ENCODE data around the gene HES5.

Gene HES5

GRCh38 chr1:2558420-2558819, 28.4 kb upstream of the HES5 start:
- Histone ChIP-seq H3K4me1 (ENCODE audit: low read depth, poor library complexity, severe bottlenecking) (peaks cover 10% of the 10 kb centered on the region), H4K20me1 (ENCODE audit: insufficient read depth) (no peaks in the 10 kb centered on the region), H2AFZ (ENCODE audit: low read depth) (no peak overlapping the region), H3K27me3 (ENCODE audit: insufficient read depth, low read depth) (no peaks in the 10 kb centered on the region), H3K27ac (no peak overlapping the region), H3K36me3 (ENCODE audit: insufficient read depth) (no peaks in the 10 kb centered on the region), H3K9ac (no peak overlapping the region), H3K4me2 (no peak overlapping the region), H3K4me3 (IDR thresholded peaks at IDR 0.05; ENCODE audit: insufficient read depth, low read depth, low read length) (no peak overlapping the region), H3K79me2 (ENCODE audit: insufficient read depth, low read depth) (no peaks in the 10 kb centered on the region)
- no peak for TF ChIP-seq CTCF (conservative IDR thresholded peaks at IDR 0.05; ENCODE audit: low read depth, low read length)

GRCh38 chr1:2557482-2558400, 27.7 kb upstream of the HES5 start:
- Histone ChIP-seq H3K4me2 (peak overlapping the region; percentile 83), H2AFZ (ENCODE audit: low read depth) (no peak overlapping the region), H3K27me3 (ENCODE audit: insufficient read depth, low read depth) (no peaks in the 10 kb centered on the region), H3K4me3 (IDR thresholded peaks at IDR 0.05; ENCODE audit: insufficient read depth, low read depth, low read length) (no peak overlapping the region), H3K27ac (no peak overlapping the region), H3K4me1 (ENCODE audit: low read depth, poor library complexity, severe bottlenecking) (peaks cover 10% of the 10 kb centered on the region), H4K20me1 (ENCODE audit: insufficient read depth) (no peaks in the 10 kb centered on the region), H3K79me2 (ENCODE audit: insufficient read depth, low read depth) (no peaks in the 10 kb centered on the region), H3K36me3 (ENCODE audit: insufficient read depth) (no peaks in the 10 kb centered on the region), H3K9ac (no peak overlapping the region)
- no peak for TF ChIP-seq CTCF (conservative IDR thresholded peaks at IDR 0.05; ENCODE audit: low read depth, low read length)

- H3K4me2 ChIP-seq: peak overlapping the region; percentile 83
- H3K27me3 ChIP-seq (ENCODE audit: insufficient read depth, low read depth): no peaks in the 10 kb centered on the region
- TF ChIP-seq CTCF (conservative IDR thresholded peaks at IDR 0.05; ENCODE audit: low read depth, low read length): no peak
- no peaks in the 10 kb centered on the region for H4K20me1 ChIP-seq (ENCODE audit: insufficient read depth)
- H2AFZ ChIP-seq (ENCODE audit: low read depth): peak overlapping the region; percentile 88
- H3K27ac ChIP-seq: peak overlapping the region; percentile 80
- H3K79me2 ChIP-seq (ENCODE audit: insufficient read depth, low read depth): no peaks in the 10 kb centered on the region
- H3K4me3 ChIP-seq (IDR thresholded peaks at IDR 0.05; ENCODE audit: insufficient read depth, low read depth, low read length): peak overlapping the region; percentile 89
- no peaks in the 10 kb centered on the region for H3K36me3 ChIP-seq (ENCODE audit: insufficient read depth)
- peaks cover 10% of the 10 kb centered on the region for H3K4me1 ChIP-seq (ENCODE audit: low read depth, poor library complexity, severe bottlenecking)
- peak overlapping the region; percentile 92 for H3K9ac ChIP-seq
Observed at GRCh38 chr1:2556678-2557481, 26.8 kb upstream of the HES5 start.

- peak within 1 kb of the TSS; percentile 80 for H3K27ac ChIP-seq
- no peak for TF ChIP-seq CTCF (conservative IDR thresholded peaks at IDR 0.05; ENCODE audit: low read depth, low read length)
- H2AFZ ChIP-seq (ENCODE audit: low read depth): peak within 1 kb of the TSS; percentile 88
- H3K9ac ChIP-seq: peak within 1 kb of the TSS; percentile 92
- H4K20me1 ChIP-seq (ENCODE audit: insufficient read depth): no peaks in the 10 kb centered on the region
- peaks cover 10% of the 10 kb centered on the region for H3K4me1 ChIP-seq (ENCODE audit: low read depth, poor library complexity, severe bottlenecking)
- no peaks in the 10 kb centered on the region for H3K27me3 ChIP-seq (ENCODE audit: insufficient read depth, low read depth)
- peak within 1 kb of the TSS; percentile 89 for H3K4me3 ChIP-seq (IDR thresholded peaks at IDR 0.05; ENCODE audit: insufficient read depth, low read depth, low read length)
- no peaks in the 10 kb centered on the region for H3K36me3 ChIP-seq (ENCODE audit: insufficient read depth)
- no peaks in the 10 kb centered on the region for H3K79me2 ChIP-seq (ENCODE audit: insufficient read depth, low read depth)
- peak within 1 kb of the TSS; percentile 83 for H3K4me2 ChIP-seq
Observed at GRCh38 chr1:2556277-2556677, 26.2 kb upstream of the HES5 start, which contains the start of gene TNFRSF14. Gene TNFRSF14 (plus strand): TSS chr1:2556371. CDS start chr1:2556665, 294 bp downstream.

Data from KMS-11 (cell line).